HCT116 (cell line): ENCODE data around the gene HMGB1. TPM values are rescaled to one million over a fixed set of nuclear protein-coding genes. Genes with fewer than 3 reads are reported as not detected.

Source experiments
- ATAC-seq: fragments of 200-7000 bp; cut with Tn5 transposase; 2 replicates; pipeline ENCODE4 v1.9.1; 2020; ENCODE audit warnings: mild to moderate bottlenecking, moderate library complexity
- BruUV-seq: library from RNA; stranded (reverse); fragments of 400-500 nt; replicated peaks from 2 replicates; lab custom pipeline; 2021; lab: Mats Ljungman, UMichigan
- CTCF ChIA-PET: fragments of 300-600 bp; sonication (Branson Sonifier 250); formaldehyde crosslinking; loops from one replicate; lab custom pipeline; 2021; ENCODE audit warnings: antibody characterized with exemption; lab: Charles Lee
- POLR2A ChIA-PET: fragments of 300-600, 350-600 bp; sonication (Branson Sonifier 250); formaldehyde crosslinking; loops from one replicate; lab custom pipeline; 2021; ENCODE audit warnings: antibody characterized with exemption; lab: Charles Lee
- RAD21 ChIA-PET, 2 experiments: fragments of 300-600 bp; sonication (Branson Sonifier 250); formaldehyde crosslinking; loops; one replicate each; lab custom pipeline; 2023; ENCODE audit warnings: low total read pairs in 2 of 2; ENCODE audit not compliant: uncharacterized antibody in 2 of 2, unreplicated experiment in 2 of 2, low non-redundant PET in 1 of 2; lab: Charles Lee
- DNase-seq: peaks from one replicate; pipeline ENCODE4 v3.0.0-alpha.2; 2010; ENCODE audit warnings: low read depth, low spot score
- H2AFZ ChIP-seq: fragments of 200-600 bp; shearing (Covaris generic), sonication (generic); 2 replicates; pipeline ENCODE4 v1.6.1; 2017; ENCODE audit warnings: low read depth, mixed run types, mixed read lengths, antibody characterized with exemption, low read length; ENCODE audit not compliant: poor library complexity, severe bottlenecking
- H3K27ac ChIP-seq: 2 replicates; pipeline ENCODE4 v1.5.1; 2012; ENCODE audit warnings: low read depth, low read length
- H3K27me3 ChIP-seq: fragments of 200-600 bp; sonication (generic); 2 replicates; pipeline ENCODE4 v1.6.1; 2016; ENCODE audit warnings: mixed run types, low read length, mixed read lengths; ENCODE audit not compliant: insufficient read depth
- H3K36me3 ChIP-seq, 2 experiments: fragments of 200-500 bp in 1 of 2; fragments of 200-600 bp in 1 of 2; sonication (Bioruptor generic) in 1 of 2; sonication (generic) in 1 of 2; 2 replicates each; pipeline versions ENCODE4 v1.5.1 to v1.6.1; 2014 to 2016; ENCODE audit warnings: low read length in 2 of 2, inconsistent platforms in 1 of 2, mixed read lengths in 1 of 2, mixed run types in 1 of 2; ENCODE audit not compliant: insufficient read depth in 2 of 2, control insufficient read depth in 1 of 2
- H3K4me1 ChIP-seq, 2 experiments: fragments of 200-600 bp in 1 of 2; sonication (generic) in 1 of 2; 2 replicates each; pipeline versions ENCODE4 v1.5.1 to v1.6.1; 2012 to 2017; ENCODE audit warnings: low read length in 2 of 2, inconsistent platforms in 1 of 2, mild to moderate bottlenecking in 1 of 2, mixed read lengths in 1 of 2, mixed run types in 1 of 2, moderate library complexity in 1 of 2; ENCODE audit not compliant: insufficient read depth in 2 of 2, control insufficient read depth in 1 of 2
- H3K4me2 ChIP-seq: fragments of 200-600 bp; sonication (generic); 2 replicates; pipeline ENCODE4 v1.6.1; 2017; ENCODE audit warnings: mixed run types, low read length, mixed read lengths
- H3K4me3 ChIP-seq, 2 experiments: fragments of 200-600 bp in 1 of 2; sonication (generic) in 1 of 2; replicated peaks in 1 of 2; 2 replicates each; pipeline ENCODE4 v1.5.1; 2011 to 2016; ENCODE audit warnings: low read length in 2 of 2, control low read depth in 1 of 2, low read depth in 1 of 2, mild to moderate bottlenecking in 1 of 2, mixed read lengths in 1 of 2, mixed run types in 1 of 2
- H3K79me2 ChIP-seq: fragments of 200-600 bp; sonication (generic); 2 replicates; pipeline ENCODE4 v1.6.1; 2017; ENCODE audit warnings: mild to moderate bottlenecking, mixed run types, low read length, moderate library complexity, mixed read lengths; ENCODE audit not compliant: insufficient read depth
- H3K9ac ChIP-seq: fragments of 200-600 bp; sonication (generic); 2 replicates; pipeline ENCODE4 v1.6.1; 2016; ENCODE audit warnings: low read length, mixed read lengths
- H3K9me2 ChIP-seq: fragments of 200-600 bp; sonication (generic), shearing (Covaris generic); 2 replicates; pipeline ENCODE4 v1.6.1; 2017; ENCODE audit warnings: mixed run types, mild to moderate bottlenecking, moderate library complexity; ENCODE audit not compliant: insufficient read depth
- H3K9me3 ChIP-seq, 2 experiments: fragments of 200-500 bp in 1 of 2; fragments of 200-600 bp in 1 of 2; sonication (Bioruptor generic) in 1 of 2; sonication (generic) in 1 of 2; 2 replicates each; pipeline ENCODE4 v1.6.1; 2014 to 2017; ENCODE audit warnings: low read length in 2 of 2, mixed read lengths in 2 of 2, inconsistent platforms in 1 of 2, low read depth in 1 of 2, mild to moderate bottlenecking in 1 of 2, mixed run types in 1 of 2, moderate library complexity in 1 of 2; ENCODE audit not compliant: control insufficient read depth in 1 of 2, insufficient read depth in 1 of 2
- H4K20me1 ChIP-seq: fragments of 200-600 bp; sonication (generic), shearing (Covaris generic); 2 replicates; pipeline ENCODE4 v1.6.1; 2017; ENCODE audit warnings: mixed run types, mild to moderate bottlenecking, moderate library complexity; ENCODE audit not compliant: insufficient read depth
- ATF3 ChIP-seq: IDR thresholded peaks from 2 replicates; pipeline ENCODE4 v1.6.1; 2012
- CBX3 ChIP-seq: IDR thresholded peaks from 2 replicates; pipeline ENCODE4 v1.6.1; 2012; ENCODE audit warnings: low read depth
- CEBPB ChIP-seq: IDR thresholded peaks from 2 replicates; pipeline ENCODE4 v1.6.1; 2012; ENCODE audit warnings: low read depth
- EGR1 ChIP-seq: IDR thresholded peaks from 2 replicates; pipeline ENCODE4 v1.6.1; 2012; ENCODE audit warnings: low read depth
- FOSL1 ChIP-seq: IDR thresholded peaks from 2 replicates; pipeline ENCODE4 v1.6.1; 2012; ENCODE audit warnings: low read depth
- JUND ChIP-seq: IDR thresholded peaks from 2 replicates; pipeline ENCODE4 v1.6.1; 2012
- MAX ChIP-seq: IDR thresholded peaks from 2 replicates; pipeline ENCODE4 v1.6.1; 2012
- POLR2AphosphoS5 ChIP-seq: IDR thresholded peaks from 2 replicates; pipeline ENCODE4 v1.6.1; 2011; ENCODE audit warnings: mild to moderate bottlenecking, low read depth, low read length, moderate library complexity
- REST ChIP-seq: IDR thresholded peaks from 2 replicates; pipeline ENCODE4 v1.6.1; 2012; ENCODE audit warnings: low read depth
- SIN3A ChIP-seq: IDR thresholded peaks from 2 replicates; pipeline ENCODE4 v1.6.1; 2012; ENCODE audit warnings: low read depth
- YY1 ChIP-seq: IDR thresholded peaks from 2 replicates; pipeline ENCODE4 v1.6.1; 2011; ENCODE audit warnings: low read length, low read depth, moderate library complexity, mild to moderate bottlenecking; ENCODE audit not compliant: insufficient replicate concordance; ENCODE audit errors: extremely low read depth
- ZBTB33 ChIP-seq: IDR thresholded peaks from 2 replicates; pipeline ENCODE4 v1.6.1; 2011; ENCODE audit warnings: mild to moderate bottlenecking, low read length, moderate library complexity; ENCODE audit not compliant: insufficient replicate concordance; ENCODE audit errors: extremely low read depth
- ZFX ChIP-seq: fragments of 450-650 bp; IDR thresholded peaks from 2 replicates; pipeline ENCODE4 v1.6.1; 2017
- ZNF274 ChIP-seq: fragments of 200-500 bp; sonication (Bioruptor generic); IDR thresholded peaks from 2 replicates; pipeline ENCODE4 v1.6.1; 2014; ENCODE audit warnings: mild to moderate bottlenecking, low read depth, low read length, inconsistent platforms
- intact Hi-C: fragments of 100-400 bp; cut with micrococcal nuclease; formaldehyde crosslinking; loops from 2 replicates; pipeline ENCODE4 v1.10.0; 2022
- total RNA-seq: library from RNA; stranded (reverse); gene quantifications from one replicate; pipeline ENCODE4 v1.2.1, GENCODE V29; 2021; ENCODE audit not compliant: unreplicated experiment

The HMGB1 gene
- total RNA-seq, 1 experiment from 2014 or later = 678 TPM

GRCh38 chr13:30450066-30450465 lies 15.7 kb downstream of the HMGB1 start:
- Histone ChIP-seq H2AFZ (no peak overlapping the region), H3K4me3 (no peak overlapping the region), H3K27me3 (no peaks in the 10 kb centered on the region), H4K20me1 (no peaks in the 10 kb centered on the region), H3K4me1 (peaks cover 0 to 3% of the 10 kb centered on the region in 2 experiments; a peak in 1 of 4 replicates), H3K9me3 (no peaks in the 10 kb centered on the region), H3K79me2 (no peaks in the 10 kb centered on the region), H3K4me2 (no peak overlapping the region), H3K27ac (no peak overlapping the region), H3K9me2 (no peaks in the 10 kb centered on the region), H3K36me3 (no peaks in the 10 kb centered on the region), H3K9ac (no peak overlapping the region)
- no TSS peak for BruUV-seq
- POLR2A ChIA-PET = no interaction called here
- CTCF ChIA-PET = no interaction called here
- RAD21 ChIA-PET = no interaction called here
- DNase-seq (no peak), ATAC-seq (no peak)
- intact Hi-C loops = no loop called here
- no peak for TF ChIP-seq EGR1

- no peak overlapping the region for H2AFZ ChIP-seq
- no peaks in the 10 kb centered on the region for H4K20me1 ChIP-seq
- H3K4me3 ChIP-seq = no peak overlapping the region
- BruUV-seq = no TSS peak
- H3K79me2 ChIP-seq = no peaks in the 10 kb centered on the region
- ChIA-PET RAD21 (interaction anchor here in 1 of 2 experiments (0.7 kb wide), 1 partner anchor 15 kb away, joined by 3 read pairs; no protein-coding TSS in a partner anchor), CTCF (interaction anchor here (1.1 kb wide), 1 partner anchor 336 kb away, joined by 4 read pairs; no protein-coding TSS in a partner anchor), POLR2A (no interaction called here)
- no peak overlapping the region for H3K27ac ChIP-seq
- H3K27me3 ChIP-seq = no peaks in the 10 kb centered on the region
- H3K9me3 ChIP-seq = no peaks in the 10 kb centered on the region
- DNase-seq = no peak
- H3K4me1 ChIP-seq = peaks cover 0 to 3% of the 10 kb centered on the region in 2 experiments; a peak in 1 of 4 replicates
- H3K4me2 ChIP-seq = no peak overlapping the region
- ATAC-seq = no peak
- intact Hi-C loops = no loop called here
- no peaks in the 10 kb centered on the region for H3K36me3 ChIP-seq
- H3K9ac ChIP-seq = no peak overlapping the region
- H3K9me2 ChIP-seq = no peaks in the 10 kb centered on the region
- TF ChIP-seq ATF3 = no peak
- no peak for TF ChIP-seq ZFX
- no peak for TF ChIP-seq SIN3A
- no peak for TF ChIP-seq FOSL1
- TF ChIP-seq MAX = no peak
- no peak for TF ChIP-seq POLR2AphosphoS5
- no peak for TF ChIP-seq ZBTB33
- TF ChIP-seq YY1 = no peak
- no peak for TF ChIP-seq ZNF274
- no peak for TF ChIP-seq JUND
- no peak for TF ChIP-seq CBX3
- TF ChIP-seq REST = no peak
- no peak for TF ChIP-seq CEBPB
- no peak for TF ChIP-seq EGR1
Observed at GRCh38 chr13:30448441-30448840, 17.3 kb downstream of the HMGB1 start.
